Endothelial cell of umbilical vein (primary cell): ENCODE results near the gene MAEA. TPM values are rescaled to one million over a fixed set of nuclear protein-coding genes. Genes with fewer than 3 reads are reported as not detected.

ENCODE experiments used
- BruUV-seq: library from RNA; stranded (reverse); fragments of 400-500 nt; replicated peaks from 2 replicates; lab custom pipeline; 2021; lab: Mats Ljungman, UMichigan
- CTCF ChIA-PET: fragments of 300-600, 350-600 bp; sonication (Branson Sonifier 250); formaldehyde crosslinking; loops from one replicate; lab custom pipeline; 2021; ENCODE audit warnings: antibody characterized with exemption, inconsistent platforms; lab: Charles Lee
- POLR2A ChIA-PET: fragments of 300-600, 350-600 bp; sonication (Branson Sonifier 250); formaldehyde crosslinking; loops from one replicate; lab custom pipeline; 2021; ENCODE audit warnings: antibody characterized with exemption, inconsistent platforms; lab: Charles Lee
- DNase-seq: peaks from one replicate; pipeline ENCODE4 v3.0.0-alpha.2; 2011; ENCODE audit warnings: low read depth, low spot score
- FAIRE-seq: peaks from 2 replicates; lab custom pipeline; 2011; peaks lifted over from hg19 to GRCh38; lab: Jason Lieb, UNC
- H2AFZ ChIP-seq: 2 replicates; pipeline ENCODE4 v1.6.0; 2012; ENCODE audit warnings: low read depth, low read length, control low read depth, inconsistent platforms
- H3K27ac ChIP-seq: 2 replicates; pipeline ENCODE4 v1.5.1; 2011; ENCODE audit warnings: low read depth, mild to moderate bottlenecking, control low read depth, low read length, moderate library complexity; ENCODE audit not compliant: insufficient read depth
- H3K27me3 ChIP-seq, 2 experiments: 2 replicates each; pipeline versions ENCODE4 v1.6.0 to v1.6.1; 2011; ENCODE audit warnings: low read length in 2 of 2, mixed read lengths in 1 of 2; ENCODE audit not compliant: control insufficient read depth in 2 of 2, insufficient read depth in 2 of 2
- H3K36me3 ChIP-seq, 2 experiments: 2 replicates in 1 of 2; 3 replicates in 1 of 2; pipeline ENCODE4 v1.5.1; 2011; ENCODE audit warnings: low read length in 2 of 2, mild to moderate bottlenecking in 1 of 2, moderate library complexity in 1 of 2; ENCODE audit not compliant: control insufficient read depth in 2 of 2, insufficient read depth in 2 of 2; ENCODE audit errors: extremely low read depth in 1 of 2
- H3K4me1 ChIP-seq: 3 replicates; pipeline ENCODE4 v1.5.1; 2011; ENCODE audit warnings: mild to moderate bottlenecking, low read length; ENCODE audit not compliant: control insufficient read depth, insufficient read depth; ENCODE audit errors: extremely low read depth
- H3K4me2 ChIP-seq: 2 replicates; pipeline ENCODE4 v1.6.1; 2011; ENCODE audit warnings: low read length, control low read depth, mixed read lengths; ENCODE audit not compliant: insufficient read depth
- H3K4me3 ChIP-seq, 3 experiments: fragments of 200-600 bp in 1 of 3; sonication (generic), shearing (Covaris generic) in 1 of 3; replicated peaks in 1 of 3; 2 replicates each; pipeline ENCODE4 v1.5.1; 2011 to 2016; ENCODE audit warnings: control low read depth in 3 of 3, low read length in 3 of 3, mild to moderate bottlenecking in 2 of 3, inconsistent platforms in 1 of 3, low read depth in 1 of 3, moderate library complexity in 1 of 3; ENCODE audit not compliant: insufficient read depth in 1 of 3
- H3K79me2 ChIP-seq: 2 replicates; pipeline ENCODE4 v1.6.0; 2012; ENCODE audit warnings: low read length, inconsistent platforms; ENCODE audit not compliant: control insufficient read depth, insufficient read depth
- H3K9ac ChIP-seq: replicated peaks from 2 replicates; pipeline ENCODE3; 2011; ENCODE audit warnings: low read length, control low read depth; ENCODE audit not compliant: insufficient read depth; ENCODE audit errors: extremely low read depth
- H3K9me1 ChIP-seq: replicated peaks from 3 replicates; pipeline ENCODE4 v1.6.0; 2011; ENCODE audit warnings: mild to moderate bottlenecking, low read length; ENCODE audit not compliant: control insufficient read depth, insufficient read depth; ENCODE audit errors: extremely low read depth
- H3K9me3 ChIP-seq: replicated peaks from 2 replicates; pipeline ENCODE4 v1.5.1; 2012; ENCODE audit warnings: low read length, inconsistent platforms; ENCODE audit not compliant: control insufficient read depth, insufficient read depth
- H4K20me1 ChIP-seq: replicated peaks from 2 replicates; pipeline ENCODE3; 2011; ENCODE audit warnings: mild to moderate bottlenecking, low read length; ENCODE audit not compliant: control insufficient read depth, insufficient read depth; ENCODE audit errors: extremely low read depth
- CTCF ChIP-seq, 2 donors: IDR thresholded peaks; 1 replicate in 1 of 2; 2 replicates in 1 of 2; pipeline ENCODE4 v1.5.1; 2011; ENCODE audit warnings: low read length in 2 of 2, mild to moderate bottlenecking in 2 of 2, moderate library complexity in 2 of 2, control low read depth in 1 of 2, inconsistent platforms in 1 of 2, low read depth in 1 of 2; ENCODE audit not compliant: insufficient read depth in 1 of 2; ENCODE audit errors: extremely low read depth in 1 of 2
- EZH2 ChIP-seq: IDR thresholded peaks from 2 replicates; pipeline ENCODE4 v1.6.1; 2012; ENCODE audit warnings: borderline replicate concordance, low read depth, mild to moderate bottlenecking, moderate library complexity, low read length, inconsistent platforms; ENCODE audit not compliant: severe bottlenecking
- FOS ChIP-seq: IDR thresholded peaks from 2 replicates; pipeline ENCODE4 v1.6.1; 2011; ENCODE audit warnings: mild to moderate bottlenecking, low read length, moderate library complexity, borderline replicate concordance; ENCODE audit not compliant: insufficient read depth
- GATA2 ChIP-seq: IDR thresholded peaks from 2 replicates; pipeline ENCODE4 v1.7.0; 2011; ENCODE audit warnings: low read depth, mild to moderate bottlenecking, moderate library complexity, mixed read lengths, low read length; ENCODE audit not compliant: insufficient read length, insufficient read depth
- MAX ChIP-seq: IDR thresholded peaks from 2 replicates; pipeline ENCODE4 v1.6.1; 2011; ENCODE audit not compliant: insufficient read depth, insufficient read length
- dilution Hi-C: fragments of 300-500 bp; cut with MboI; formaldehyde crosslinking; loops from one replicate; pipeline ENCODE4 v1.15.0; 2019; ENCODE audit warnings: low sequenced_read_pairs; ENCODE audit not compliant: extremely low pct_ligation_motif_present
- intact Hi-C: fragments of 100-400 bp; cut with micrococcal nuclease; formaldehyde crosslinking; loops from one replicate; pipeline ENCODE4 v1.10.0; 2022
- polyA plus RNA-seq, 4 experiments: library from polyadenylated mRNA; depleted of rRNA in 3 of 4; stranded (reverse) in 3 of 4; unstranded in 1 of 4; fragments of >200 nt; gene quantifications; 2 replicates each; pipeline versions ENCODE4 v1.2.1 to v1.2.3, GENCODE V29; 2011 to 2012; ENCODE audit warnings: missing spikeins in 1 of 4
- total RNA-seq: library from RNA; stranded (reverse); gene quantifications from 2 replicates; pipeline ENCODE4 v1.2.3, GENCODE V29; 2021

MAEA gene
- total and polyA plus RNA-seq, 2 donors (not counting 3 experiments of a cell fraction or from before 2014, with no cell fraction given), result 66.0 to 108 TPM

GRCh38 chr4:1367936-1368289 lies 78.2 kb downstream of the MAEA start:
- H4K20me1 ChIP-seq, result no peaks in the 10 kb centered on the region
- no peaks in the 10 kb centered on the region for H3K27me3 ChIP-seq
- H3K4me2 ChIP-seq, result no peak overlapping the region
- no peaks in the 10 kb centered on the region for H3K9me3 ChIP-seq
- no peak overlapping the region for H3K27ac ChIP-seq
- no TSS peak for BruUV-seq
- intact Hi-C loops, result no loop called here
- ChIA-PET CTCF (interaction anchor here (1.3 kb wide), 1 partner anchor 12 kb away, joined by 4 read pairs; no protein-coding TSS in a partner anchor), POLR2A (interaction anchor here (0.9 kb wide), 1 partner anchor 35 kb away, joined by 3 read pairs; no protein-coding TSS in a partner anchor)
- no peak for DNase-seq
- no peaks in the 10 kb centered on the region for H3K79me2 ChIP-seq
- no peak overlapping the region for H3K9ac ChIP-seq
- no peaks in the 10 kb centered on the region for H3K36me3 ChIP-seq
- TF ChIP-seq FOS (no peak), CTCF (IDR thresholded peaks at IDR 0.05; ENCODE audit: extremely low read depth in 1 of 2, insufficient read depth in 1 of 2, low read depth in 1 of 2, low read length in 2 of 2) (no peak), MAX (no peak), GATA2 (no peak), EZH2 (no peak)
- no peaks in the 10 kb centered on the region for H3K9me1 ChIP-seq
- dilution Hi-C loops, result no loop called here
- no peak overlapping the region for H3K4me3 ChIP-seq
- H2AFZ ChIP-seq, result no peak overlapping the region
- no peak for FAIRE-seq
- no peaks in the 10 kb centered on the region for H3K4me1 ChIP-seq
